ENCODE data around the gene ADAMTS12.
"Not testable (repeated sequence)": the region's sequence is repeated elsewhere in the genome, so short reads cannot be mapped to it uniquely, and the experiment has no call there.

Gene ADAMTS12

GRCh38 chr5:33524476-33524875, 367.3 kb downstream of the ADAMTS12 start:
- no peak for DNase-seq (ENCODE audit: low spot score)

GRCh38 chr5:33523208-33523771, 368.5 kb downstream of the ADAMTS12 start:
- no peak for DNase-seq (ENCODE audit: low spot score)

- no peak for DNase-seq (ENCODE audit: low spot score)
Measured at GRCh38 chr5:33516421-33516820, 375.4 kb downstream of the ADAMTS12 start.

- not testable (repeated sequence) for DNase-seq (ENCODE audit: low spot score)
Measured at GRCh38 chr5:33515366-33515765, 376.4 kb downstream of the ADAMTS12 start.

- DNase-seq (ENCODE audit: low spot score): peak; percentile 21
Measured at GRCh38 chr5:33513462-33514185, 378.2 kb downstream of the ADAMTS12 start.

- DNase-seq (ENCODE audit: low spot score): no peak
Measured at GRCh38 chr5:33509036-33509435, 382.8 kb downstream of the ADAMTS12 start.

GRCh38 chr5:33507426-33507825, 384.4 kb downstream of the ADAMTS12 start:
- no peak for DNase-seq (ENCODE audit: low spot score)

GRCh38 chr5:33504570-33504969, 387.2 kb downstream of the ADAMTS12 start:
- no peak for DNase-seq (ENCODE audit: low spot score)

- no peak for DNase-seq (ENCODE audit: low spot score)
Measured at GRCh38 chr5:33501899-33502298, 389.9 kb downstream of the ADAMTS12 start.

GRCh38 chr5:33501260-33501659, 390.5 kb downstream of the ADAMTS12 start:
- DNase-seq (ENCODE audit: low spot score): no peak

- no peak for DNase-seq (ENCODE audit: low spot score)
Measured at GRCh38 chr5:33494466-33494865, 397.3 kb downstream of the ADAMTS12 start.

GRCh38 chr5:33491941-33492340, 399.8 kb downstream of the ADAMTS12 start:
- DNase-seq (ENCODE audit: low spot score): peak; percentile 29

GRCh38 chr5:33490071-33490665, 401.6 kb downstream of the ADAMTS12 start:
- DNase-seq (ENCODE audit: low spot score): no peak

- no peak for DNase-seq (ENCODE audit: low spot score)
Measured at GRCh38 chr5:33489481-33490067, 402.2 kb downstream of the ADAMTS12 start.

GRCh38 chr5:33488558-33489355, 403.0 kb downstream of the ADAMTS12 start:
- DNase-seq (ENCODE audit: low spot score): no peak

GRCh38 chr5:33487236-33487635, 404.6 kb downstream of the ADAMTS12 start:
- DNase-seq (ENCODE audit: low spot score): no peak

GRCh38 chr5:33482335-33482734, 409.5 kb downstream of the ADAMTS12 start:
- no peak for DNase-seq (ENCODE audit: low spot score)

GRCh38 chr5:33480876-33481275, 410.9 kb downstream of the ADAMTS12 start:
- DNase-seq (ENCODE audit: low spot score): no peak

GRCh38 chr5:33479311-33479710, 412.5 kb downstream of the ADAMTS12 start:
- peak; percentile 13 for DNase-seq (ENCODE audit: low spot score)

- DNase-seq (ENCODE audit: low spot score): no peak
Measured at GRCh38 chr5:33477816-33478215, 414.0 kb downstream of the ADAMTS12 start.

- no peak for DNase-seq (ENCODE audit: low spot score)
Measured at GRCh38 chr5:33476992-33477391, 414.8 kb downstream of the ADAMTS12 start.

GRCh38 chr5:33475706-33476105, 416.1 kb downstream of the ADAMTS12 start:
- DNase-seq (ENCODE audit: low spot score): no peak

All from AG08395 (cell line).